Amygdala (tissue), 56 donors: ENCODE measurements around the gene ACTR3.
"Not testable (repeated sequence)": the region's sequence is repeated elsewhere in the genome, so short reads cannot be mapped to it uniquely, and the experiment has no call there.

Experiments used
- DNase-seq, 56 donors: peaks; one replicate each; lab custom pipeline; 2025; lab: John Stamatoyannopoulos, UW

ACTR3 gene

GRCh38 chr2:113889471-113890252 lies at the start of gene ACTR3:
TSS of gene ACTR3 (plus strand) at chr2:113890089. CDS start at chr2:113890280, 191 bp downstream.
- DNase-seq: peak; percentile 52 to 99 (median 95)

DNA sequence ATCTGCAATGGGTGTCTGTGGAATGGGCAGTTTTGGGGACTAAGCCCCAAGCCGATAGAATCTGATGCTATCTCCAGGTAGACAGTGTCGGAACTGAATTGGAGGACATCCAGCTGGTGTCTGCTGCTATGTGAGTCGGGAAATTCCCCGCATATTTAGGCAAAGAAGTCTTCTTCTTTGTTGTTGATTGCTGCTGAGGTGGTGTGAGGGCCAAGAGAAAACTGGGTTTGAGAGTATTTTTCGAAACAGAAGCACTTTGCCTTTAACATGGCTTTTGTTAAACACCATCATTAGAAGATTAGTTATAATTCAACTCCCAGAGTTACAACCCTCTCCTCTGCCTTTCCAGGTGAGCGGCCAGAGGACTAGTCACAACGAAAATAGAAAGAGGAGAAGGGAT lies 49.4 kb upstream of the ACTR3 start:
- no peak for DNase-seq

DNA sequence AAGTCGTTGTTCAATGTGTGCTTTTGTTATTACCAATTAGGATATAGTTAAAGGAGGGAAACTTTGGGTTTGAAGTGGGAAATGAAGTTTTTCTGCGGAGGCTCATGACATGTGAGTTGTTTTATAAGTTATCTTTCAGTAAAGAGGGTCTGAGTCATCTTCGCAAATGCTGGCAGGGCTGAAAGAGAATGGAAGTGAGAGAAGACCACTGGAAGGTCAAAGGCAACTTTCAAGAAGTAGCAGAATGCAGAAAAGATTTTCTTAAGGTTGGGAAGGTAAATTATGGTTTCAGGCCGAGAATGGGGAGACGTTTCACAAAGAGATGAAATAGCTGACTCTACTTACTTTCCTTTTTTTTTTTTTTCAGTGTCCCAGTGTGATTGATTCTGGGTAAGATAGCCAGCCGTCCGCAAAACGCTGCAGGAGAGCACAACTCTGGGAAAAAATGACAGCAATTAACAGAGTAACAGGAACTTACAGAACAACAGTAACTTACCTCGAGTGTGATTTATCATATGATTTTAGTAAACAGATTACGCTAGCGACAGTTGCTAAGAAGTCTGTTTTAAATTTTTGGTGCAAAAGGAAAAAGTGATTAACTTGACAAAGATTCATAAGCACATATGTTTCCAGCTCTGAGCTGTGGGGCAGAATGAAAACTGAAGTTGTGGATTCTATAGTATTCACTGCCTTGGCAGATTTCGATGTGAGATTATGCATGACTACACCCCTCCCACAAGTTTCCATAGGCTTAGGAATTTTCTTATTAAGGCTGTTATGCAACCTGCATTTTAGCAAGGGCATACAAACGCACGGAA lies 46.8 kb upstream of the ACTR3 start:
- DNase-seq: peak in 3 of 56 donors; percentile 1 to 31 (median 7)

DNA sequence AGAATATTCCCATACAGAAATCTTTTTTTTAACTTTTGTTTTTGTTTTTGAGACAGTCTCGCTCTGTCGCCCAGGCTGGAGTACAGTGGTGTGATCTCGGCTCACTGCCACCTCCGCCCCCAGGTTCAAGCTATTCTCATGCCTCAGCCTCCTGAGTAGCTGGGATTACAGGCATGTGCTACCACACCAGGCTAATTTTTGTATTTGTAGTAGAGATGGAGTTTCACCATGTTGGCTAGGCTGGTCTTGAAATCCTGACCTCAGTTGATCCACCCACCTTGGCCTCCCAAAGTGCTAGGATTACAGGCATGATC lies 46.2 kb upstream of the ACTR3 start:
- DNase-seq: peak in 2 of 56 donors; percentile 4 to 6

DNA sequence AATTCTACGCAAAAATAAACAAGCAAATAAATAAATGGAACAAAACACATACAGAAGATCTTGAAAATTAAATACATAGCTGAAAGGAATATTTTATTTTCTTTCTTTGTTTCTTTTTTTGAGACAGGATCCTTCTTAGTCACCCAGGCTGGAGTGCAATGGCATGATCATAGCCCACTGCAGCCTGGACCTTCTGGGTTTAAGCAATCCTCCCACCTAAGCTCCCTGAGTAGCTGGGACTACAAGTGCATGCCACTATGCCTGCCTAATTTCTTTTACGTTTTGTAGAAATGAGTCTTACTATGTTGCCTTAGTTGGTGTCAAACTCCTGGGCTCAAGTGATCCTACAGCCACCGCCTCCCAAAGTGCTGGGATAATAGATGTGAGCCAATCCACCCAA lies 44.6 kb upstream of the ACTR3 start:
- no peak for DNase-seq

- DNase-seq: not testable (repeated sequence)
Observed at GRCh38 chr2:113845796-113846195, 44.1 kb upstream of the ACTR3 start.

DNA sequence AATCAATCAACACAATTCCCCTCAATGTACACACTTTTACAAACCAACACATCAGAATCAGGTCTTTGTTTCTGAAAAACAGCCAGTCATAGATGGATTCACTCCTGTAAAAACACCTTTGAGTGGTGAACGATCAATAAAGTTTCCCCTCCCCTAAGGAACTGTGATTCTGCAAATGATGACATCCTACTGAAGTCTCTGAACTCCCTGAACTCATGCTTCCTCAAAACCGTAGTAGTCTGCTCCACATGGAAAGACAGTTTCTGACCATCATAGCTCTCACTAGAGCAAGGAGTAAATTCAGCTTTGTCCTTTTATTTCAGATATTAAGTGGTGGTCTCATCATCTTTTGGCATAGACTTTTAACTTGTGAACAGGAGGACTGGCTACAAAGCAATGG lies 43.5 kb upstream of the ACTR3 start:
- no peak for DNase-seq

DNA sequence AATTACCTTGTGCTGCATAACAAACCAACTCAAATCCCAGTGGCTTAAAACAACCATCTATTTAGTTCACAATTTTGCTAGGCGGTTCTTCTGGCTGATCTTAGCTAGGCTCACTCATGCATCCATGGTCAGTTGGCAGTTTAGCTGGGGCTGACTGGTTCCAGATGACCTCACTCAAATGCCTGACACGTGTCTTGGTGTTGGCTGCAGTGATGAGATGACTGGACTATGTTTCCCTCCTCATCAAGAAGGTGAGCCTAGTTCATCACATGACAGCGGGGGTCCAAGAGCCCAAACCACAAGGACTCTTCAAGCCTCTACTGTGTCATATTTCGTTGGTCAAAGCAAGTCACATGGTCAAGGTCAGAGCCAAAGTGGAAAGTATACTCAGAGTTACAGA lies 42.7 kb upstream of the ACTR3 start:
- DNase-seq: no peak

GRCh38 chr2:113848758-113849415 lies 41.0 kb upstream of the ACTR3 start:
- no peak for DNase-seq

- DNase-seq: no peak
Observed at GRCh38 chr2:113850687-113851086, 39.2 kb upstream of the ACTR3 start.

GRCh38 chr2:113851640-113852039 lies 38.2 kb upstream of the ACTR3 start:
- no peak for DNase-seq

DNA sequence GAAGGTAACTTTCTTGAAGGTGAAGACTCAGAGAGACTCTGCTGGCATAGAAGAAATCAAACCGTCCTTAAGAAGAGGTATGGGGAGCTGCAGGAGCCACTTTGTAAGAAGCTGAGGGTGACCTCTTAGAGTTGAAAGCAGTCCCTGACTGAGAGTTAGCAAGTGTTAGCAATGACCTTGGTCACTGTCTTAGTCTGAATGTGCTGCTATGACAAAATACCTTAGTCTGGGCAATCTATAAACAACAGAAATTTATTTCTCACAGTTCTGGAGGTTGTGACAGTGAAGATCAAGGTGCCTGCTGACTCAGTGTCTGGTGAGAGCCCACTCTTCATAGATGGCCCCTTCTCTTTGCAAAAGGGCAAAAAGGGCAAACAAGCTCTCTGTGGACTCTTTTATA lies 35.7 kb upstream of the ACTR3 start:
- no peak for DNase-seq

- peak in 1 of 56 donors; percentile 25 for DNase-seq
Observed at GRCh38 chr2:113854970-113855740, 34.7 kb upstream of the ACTR3 start.

- DNase-seq: no peak
Observed at GRCh38 chr2:113857464-113857863, 32.4 kb upstream of the ACTR3 start.

DNA sequence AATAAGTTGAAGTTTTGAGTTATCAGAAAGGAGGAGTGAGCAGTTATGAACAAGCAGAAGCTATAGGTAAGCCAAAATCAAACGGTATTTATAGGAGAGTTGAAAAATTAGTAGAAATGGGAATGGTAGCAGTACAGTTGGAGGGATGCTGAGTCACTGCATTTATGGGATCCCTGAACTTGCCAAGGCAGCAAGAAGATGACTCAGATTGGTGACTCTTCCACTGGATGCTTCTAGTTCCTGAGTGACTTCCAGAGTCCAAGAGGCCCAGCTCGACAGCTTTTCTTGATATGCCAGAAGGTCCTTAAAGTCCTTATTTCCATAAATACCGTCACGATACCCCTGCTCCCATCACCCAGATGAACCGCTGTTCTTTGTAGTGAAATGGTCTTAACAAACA lies 31.1 kb upstream of the ACTR3 start:
- DNase-seq: no peak

- DNase-seq: no peak
Observed at GRCh38 chr2:113861740-113862139, 28.1 kb upstream of the ACTR3 start.

DNA sequence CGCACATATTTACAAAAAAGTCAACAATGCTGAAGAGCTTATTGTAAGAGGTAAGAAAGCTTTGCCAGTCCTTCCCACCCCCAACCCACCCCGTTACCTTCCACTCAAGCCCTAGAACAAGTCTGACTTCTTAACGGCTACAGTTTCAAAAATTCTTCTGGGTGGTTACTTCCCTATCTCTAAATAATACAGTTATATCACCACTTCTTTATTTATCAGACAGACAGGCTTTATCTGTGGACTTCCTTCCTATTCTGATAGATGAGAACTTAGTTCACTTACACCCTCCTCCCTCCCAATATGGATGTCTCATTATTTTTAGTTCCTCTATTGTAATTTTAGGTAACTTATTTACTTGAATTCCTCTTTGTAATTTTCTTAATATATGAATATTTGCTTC lies 26.7 kb upstream of the ACTR3 start:
- no peak for DNase-seq

GRCh38 chr2:113867571-113867970 lies 22.3 kb upstream of the ACTR3 start:
- no peak for DNase-seq

GRCh38 chr2:113869253-113869652 lies 20.6 kb upstream of the ACTR3 start:
- DNase-seq: no peak

GRCh38 chr2:113872201-113872600 lies 17.7 kb upstream of the ACTR3 start:
- no peak for DNase-seq

DNA sequence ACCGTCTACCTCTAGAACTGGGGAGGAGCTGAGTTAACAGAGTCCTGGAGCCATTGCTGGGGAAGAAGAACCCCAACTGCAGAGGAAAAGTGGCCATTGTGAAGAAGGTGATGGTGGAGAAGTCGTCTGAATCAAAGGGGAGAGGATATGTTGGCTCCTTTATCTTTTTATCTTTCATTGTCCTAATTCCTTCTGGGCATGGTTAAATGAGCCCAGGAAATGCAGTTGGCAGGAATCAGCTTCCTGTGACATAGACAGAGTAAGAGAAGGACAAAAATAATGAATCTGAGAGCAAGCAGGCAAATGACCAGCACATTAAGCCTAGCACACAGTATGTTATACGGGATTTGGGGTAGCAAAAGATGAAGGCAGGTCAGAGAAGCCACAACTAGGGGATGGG lies 16.0 kb upstream of the ACTR3 start:
- DNase-seq: no peak
